KOPT-K1 (cell line): ENCODE results near the gene MPPE1.
A peak's percentile ranks its signal among the peaks of the same experiment; 100 is the strongest.
"Not testable (repeated sequence)": the region's sequence is repeated elsewhere in the genome, so short reads cannot be mapped to it uniquely, and the experiment has no call there.

ENCODE experiments used
- H3K27ac ChIP-seq: fragments of 200-600 bp; sonication (generic); 2 replicates; pipeline ENCODE4 v1.5.1; 2016; ENCODE audit warnings: antibody characterized with exemption, mild to moderate bottlenecking, low read depth, low read length; ENCODE audit not compliant: poor library complexity, severe bottlenecking
- H3K36me3 ChIP-seq: fragments of 200-600 bp; sonication (generic); 2 replicates; pipeline ENCODE4 v1.5.1; 2017; ENCODE audit warnings: antibody characterized with exemption, mild to moderate bottlenecking, low read length, moderate library complexity; ENCODE audit not compliant: insufficient read depth
- H3K9me3 ChIP-seq: fragments of 200-600 bp; sonication (generic); 2 replicates; pipeline ENCODE4 v1.5.1; 2017; ENCODE audit warnings: antibody characterized with exemption, low read length, mild to moderate bottlenecking; ENCODE audit not compliant: insufficient read depth, poor library complexity, severe bottlenecking

The MPPE1 gene

GRCh38 chr18:11908182-11909060 lies at the start of gene MPPE1:
Gene MPPE1 (minus strand): TSS chr18:11908317. CDS start chr18:11897264, 11,053 bp downstream.
- H3K27ac ChIP-seq = peak within 1 kb of the TSS; percentile 72
- H3K36me3 ChIP-seq = peaks cover 9% of the 10 kb centered on the region; the same call in 1 of the 2 replicates
- H3K9me3 ChIP-seq = no peaks in the 10 kb centered on the region

- Histone ChIP-seq H3K27ac (no peak overlapping the region), H3K9me3 (peaks cover 19% of the 10 kb centered on the region), H3K36me3 (no peaks in the 10 kb centered on the region)
Measured at GRCh38 chr18:11957636-11958035, 49.5 kb upstream of the MPPE1 start.

GRCh38 chr18:11956371-11957308 lies 48.5 kb upstream of the MPPE1 start:
- Histone ChIP-seq H3K36me3 (no peaks in the 10 kb centered on the region), H3K27ac (no peak overlapping the region), H3K9me3 (peaks cover 19% of the 10 kb centered on the region)

- Histone ChIP-seq H3K36me3 (no peaks in the 10 kb centered on the region), H3K9me3 (peaks cover 19% of the 10 kb centered on the region), H3K27ac (no peak overlapping the region)
Measured at GRCh38 chr18:11955239-11956029, 47.3 kb upstream of the MPPE1 start.

- peaks cover 19% of the 10 kb centered on the region for H3K9me3 ChIP-seq
- no peak overlapping the region for H3K27ac ChIP-seq
- no peaks in the 10 kb centered on the region for H3K36me3 ChIP-seq
Measured at GRCh38 chr18:11953113-11953512, 45.0 kb upstream of the MPPE1 start.

- Histone ChIP-seq H3K9me3 (peaks cover 2% of the 10 kb centered on the region), H3K27ac (no peak overlapping the region), H3K36me3 (no peaks in the 10 kb centered on the region)
Measured at GRCh38 chr18:11951390-11951851, 43.3 kb upstream of the MPPE1 start.

- Histone ChIP-seq H3K9me3 (no peaks in the 10 kb centered on the region), H3K27ac (no peak overlapping the region), H3K36me3 (no peaks in the 10 kb centered on the region)
Measured at GRCh38 chr18:11950824-11951223, 42.7 kb upstream of the MPPE1 start.

- Histone ChIP-seq H3K27ac (no peak overlapping the region), H3K9me3 (no peaks in the 10 kb centered on the region)
Measured at GRCh38 chr18:11948852-11949523, 40.9 kb upstream of the MPPE1 start.

GRCh38 chr18:11947214-11948191 lies 39.4 kb upstream of the MPPE1 start:
- no peaks in the 10 kb centered on the region for H3K9me3 ChIP-seq
- H3K27ac ChIP-seq = no peak overlapping the region

More at GRCh38 chr18:11948852-11949523, 40.9 kb upstream of the MPPE1 start:
- H3K36me3 ChIP-seq = no peaks in the 10 kb centered on the region

GRCh38 chr18:11946756-11947155 lies 38.6 kb upstream of the MPPE1 start:
- H3K36me3 ChIP-seq = no peaks in the 10 kb centered on the region
- H3K27ac ChIP-seq = no peak overlapping the region

More at GRCh38 chr18:11947214-11948191, 39.4 kb upstream of the MPPE1 start:
- H3K36me3 ChIP-seq = no peaks in the 10 kb centered on the region

GRCh38 chr18:11945834-11946659 lies 37.9 kb upstream of the MPPE1 start:
- not testable (repeated sequence) for H3K36me3 ChIP-seq, H3K9me3 ChIP-seq, H3K27ac ChIP-seq

More at GRCh38 chr18:11946756-11947155, 38.6 kb upstream of the MPPE1 start:
- H3K9me3 ChIP-seq = no peaks in the 10 kb centered on the region

GRCh38 chr18:11944786-11945185 lies 36.7 kb upstream of the MPPE1 start:
- no peaks in the 10 kb centered on the region for H3K36me3 ChIP-seq
- no peaks in the 10 kb centered on the region for H3K9me3 ChIP-seq
- H3K27ac ChIP-seq = no peak overlapping the region
